Lung (tissue), 12 donors: ENCODE data around the gene SUCO. TPM values are rescaled to one million over a fixed set of nuclear protein-coding genes. Genes with fewer than 3 reads are reported as not detected.

Source experiments
- ATAC-seq: fragments of 200-7000 bp; cut with Tn5 transposase; one replicate; pipeline ENCODE4 v1.9.1; 2020; ENCODE audit warnings: moderate number of reproducible peaks; ENCODE audit not compliant: insufficient read depth, low FRiP score
- DNase-seq, 3 donors: peaks; one replicate each; pipeline ENCODE4 v3.0.0-alpha.2; 2013 to 2017
- H3K27ac ChIP-seq, 2 donors: one replicate each; pipeline ENCODE4 v1.5.1; 2013; ENCODE audit warnings: mild to moderate bottlenecking in 2 of 2, moderate library complexity in 2 of 2, control low read depth in 1 of 2, inconsistent platforms in 1 of 2, low read depth in 1 of 2, low read length in 1 of 2
- H3K27me3 ChIP-seq, 3 donors: one replicate each; pipeline ENCODE4 v1.5.1; 2013; ENCODE audit warnings: low read length in 2 of 3; ENCODE audit not compliant: control insufficient read depth in 3 of 3, insufficient read depth in 3 of 3
- H3K36me3 ChIP-seq, 4 donors: one replicate each; pipeline ENCODE4 v1.5.1; 2013; ENCODE audit warnings: low read length in 4 of 4, mild to moderate bottlenecking in 1 of 4, moderate library complexity in 1 of 4; ENCODE audit not compliant: control insufficient read depth in 4 of 4, insufficient read depth in 4 of 4
- H3K4me1 ChIP-seq, 5 donors: one replicate each; pipeline ENCODE4 v1.5.1; 2013; ENCODE audit warnings: low read length in 5 of 5, mild to moderate bottlenecking in 2 of 5, moderate library complexity in 1 of 5; ENCODE audit not compliant: control insufficient read depth in 5 of 5, insufficient read depth in 5 of 5
- H3K4me3 ChIP-seq: one replicate; pipeline ENCODE4 v1.5.1; 2013; ENCODE audit warnings: mild to moderate bottlenecking, control low read depth, moderate library complexity
- H3K9ac ChIP-seq, 2 donors: one replicate each; pipeline ENCODE4 v1.5.1; 2013; ENCODE audit warnings: low read length in 2 of 2, control low read depth in 1 of 2; ENCODE audit not compliant: insufficient read depth in 1 of 2
- H3K9me3 ChIP-seq, 4 donors: one replicate each; pipeline ENCODE4 v1.5.1; 2013; ENCODE audit warnings: low read length in 3 of 4, mild to moderate bottlenecking in 1 of 4, moderate library complexity in 1 of 4; ENCODE audit not compliant: control insufficient read depth in 4 of 4, insufficient read depth in 3 of 4
- CTCF ChIP-seq: IDR thresholded peaks from 2 replicates; pipeline ENCODE4 v1.5.1; 2012; ENCODE audit warnings: mild to moderate bottlenecking; ENCODE audit errors: control extremely low read depth, extremely low read depth
- WGBS, 2 donors: extraction: QIAGEN DNeasy Blood & Tissue Kit; methylation state at CpG; one replicate each; pipeline ENCODE4 v1.1.7; 2013; 5-methylcytosine and 5-hydroxymethylcytosine counted together
- polyA plus RNA-seq, 2 donors: library from polyadenylated mRNA; stranded (reverse); fragments of 200-250 nt; gene quantifications; one replicate each; pipeline ENCODE4 v1.2.1, GENCODE V29; 2013
- total RNA-seq, 2 donors: library from RNA; depleted of rRNA in 1 of 2; stranded (reverse); fragments of >200 nt in 1 of 2; gene quantifications; one replicate each; pipeline ENCODE4 v1.2.1, GENCODE V29; 2014 to 2021
- donor health status: control.
- donor health status: control.
- donor health status: Bipolar disorder and iron deficiency.
- donor health status: healthy.
- donor health status: DM: yes; HTN: yes; CAD: no.

Gene SUCO
- total and polyA plus RNA-seq, 4 donors = 10.2 to 86.8 (median 22.0) TPM

- TF ChIP-seq CTCF = no peak
- Histone ChIP-seq H3K27ac (no peak overlapping the region), H3K4me1 (peaks cover 0 to 4% (median 0%) of the 10 kb centered on the region in 5 donors), H3K36me3 (no peaks in the 10 kb centered on the region), H3K4me3 (no peak overlapping the region), H3K27me3 (no peaks in the 10 kb centered on the region), H3K9me3 (peaks cover 0 to 5% (median 4%) of the 10 kb centered on the region in 4 donors), H3K9ac (no peak overlapping the region)
- WGBS, 2 donors = 74 to 84% methylated on average over 3 of the region's 3 CpGs
- DNase-seq = no peak
- no peak for ATAC-seq
Measured at GRCh38 chr1:172622541-172622940, 89.6 kb downstream of the SUCO start.

- H3K36me3 ChIP-seq = no peaks in the 10 kb centered on the region
- no peaks in the 10 kb centered on the region for H3K27me3 ChIP-seq
- no peak for DNase-seq
- no peak overlapping the region for H3K27ac ChIP-seq
- ATAC-seq = no peak
- H3K9ac ChIP-seq = no peak overlapping the region
- no peak overlapping the region for H3K4me3 ChIP-seq
- peaks cover 0 to 4% (median 0%) of the 10 kb centered on the region in 5 donors for H3K4me1 ChIP-seq
- WGBS, 2 donors = 86 to 88% methylated on average over 3 of the region's 3 CpGs
- TF ChIP-seq CTCF = no peak
- peaks cover 0 to 5% (median 4%) of the 10 kb centered on the region in 4 donors for H3K9me3 ChIP-seq
Measured at GRCh38 chr1:172623748-172624147, 90.8 kb downstream of the SUCO start.

GRCh38 chr1:172626845-172627244 is 93.9 kb downstream of the SUCO start:
- H3K9me3 ChIP-seq = peaks cover 0 to 5% (median 2%) of the 10 kb centered on the region in 4 donors
- peak in 1 of 3 donors; percentile 12 for DNase-seq
- no peak overlapping the region for H3K4me3 ChIP-seq
- H3K36me3 ChIP-seq = no peaks in the 10 kb centered on the region
- no peak overlapping the region for H3K27ac ChIP-seq
- 56 to 61% methylated on average over 3 of the region's 3 CpGs for WGBS, 2 donors
- no peak for TF ChIP-seq CTCF
- no peak overlapping the region for H3K9ac ChIP-seq
- H3K4me1 ChIP-seq = peaks cover 0 to 4% (median 0%) of the 10 kb centered on the region in 5 donors
- no peak for ATAC-seq
- no peaks in the 10 kb centered on the region for H3K27me3 ChIP-seq

GRCh38 chr1:172627702-172628101 is 94.8 kb downstream of the SUCO start:
- peaks cover 0 to 8% (median 2%) of the 10 kb centered on the region in 4 donors for H3K9me3 ChIP-seq
- no peak for TF ChIP-seq CTCF
- no peak for DNase-seq
- no peak for ATAC-seq
- H3K27me3 ChIP-seq = no peaks in the 10 kb centered on the region
- no peak overlapping the region for H3K4me3 ChIP-seq
- no peak overlapping the region for H3K27ac ChIP-seq
- H3K4me1 ChIP-seq = peaks cover 0 to 3% (median 0%) of the 10 kb centered on the region in 5 donors
- WGBS, 2 donors = 84 to 93% methylated on average over 3 of the region's 3 CpGs
- H3K9ac ChIP-seq = no peak overlapping the region
- no peaks in the 10 kb centered on the region for H3K36me3 ChIP-seq
